Heart left ventricle (tissue), 13 donors: ENCODE data around the gene DEXI.

Experiments used
- CTCF ChIP-seq, 12 donors: fragments of 200-600 bp; sonication (generic) in 4 of 12; IDR thresholded peaks; one replicate each; pipeline versions ENCODE4 v1.5.0 to v1.8.0; 2018 to 2022; ENCODE audit warnings: antibody characterized with exemption in 12 of 12, mild to moderate bottlenecking in 5 of 12
- POLR2A ChIP-seq, 2 donors: fragments of 450-650 bp; IDR thresholded peaks; one replicate each; pipeline ENCODE4 v1.6.1; 2017; ENCODE audit warnings: antibody characterized with exemption in 2 of 2, mild to moderate bottlenecking in 2 of 2, moderate library complexity in 2 of 2
- donor health status: ischemic (EF 13 %, LVEDD 7.1; RV severe dilation, severe dysfunction).
- donor health status: DM: no; HTN: yes; CAD: no.
- donor health status: DM: no; HTN: no; CAD: no.
- donor health status: ischemic (EF 25% LVEDD 6.9; RV normal size, moderate dysfunction).
- donor health status: ischemic (EF 25% LVEDD 5.7; RV mildly dilated, moderate dysfunction).
- donor health status: ischemic (EF 35%, LVEDD 5.7; RV mildly dilated, moderate dysfunction).
- donor health status: nonischemic (EF 11% LVEDD 7.7; RV severe dilation, severe dysfunction).
- donor health status: DM: yes; HTN: yes; CAD: no.
- donor health status: PGD.
- donor health status: ischemic (EF 29% LVEDD 5.4; RV normal size, mild dysfunction).
- donor health status: nonischemic (EF 23%, LVEDD 6.1; RV moderate dilation, normal function).

- TF ChIP-seq CTCF (IDR thresholded peaks at IDR 0.05) (no peak), POLR2A (IDR thresholded peaks at IDR 0.05) (no peak)
Measured at GRCh38 chr16:10929853-10930754, 12.2 kb downstream of the DEXI start.
